Ovary (tissue), 9 donors: ENCODE measurements around the gene PRDM8. TPM values are rescaled to one million over a fixed set of nuclear protein-coding genes. Genes with fewer than 3 reads are reported as not detected.

Experiments used
- DNase-seq, 5 donors: peaks; one replicate each; pipeline ENCODE4 v3.0.0-alpha.2; 2019 to 2020
- H3K27ac ChIP-seq, 2 donors: fragments of 200-600 bp; one replicate each; pipeline versions ENCODE4 v1.5.1 to v1.8.0; 2019 to 2022
- H3K27me3 ChIP-seq: fragments of 200-600 bp; one replicate; pipeline ENCODE4 v1.8.0; 2022
- H3K36me3 ChIP-seq: fragments of 200-600 bp; sonication (generic); one replicate; pipeline ENCODE4 v1.5.1; 2019
- H3K4me1 ChIP-seq: one replicate; pipeline ENCODE4 v1.8.1; 2013; ENCODE audit warnings: mild to moderate bottlenecking, moderate library complexity; ENCODE audit not compliant: insufficient read depth
- H3K4me3 ChIP-seq: fragments of 200-600 bp; sonication (generic); one replicate; pipeline ENCODE4 v1.5.1; 2017
- H3K9me3 ChIP-seq, 2 donors: fragments of 200-600 bp in 1 of 2; sonication (generic) in 1 of 2; one replicate each; pipeline versions ENCODE4 v1.5.1 to v1.8.1; 2013 to 2019; ENCODE audit warnings: mild to moderate bottlenecking in 1 of 2, moderate library complexity in 1 of 2
- CTCF ChIP-seq, 3 donors: fragments of 450-650 bp in 2 of 3; fragments of 200-600 bp in 1 of 3; IDR thresholded peaks; one replicate each; pipeline versions ENCODE4 v1.5.1 to v1.8.0; 2016 to 2022; ENCODE audit warnings: antibody characterized with exemption in 3 of 3, mild to moderate bottlenecking in 1 of 3
- EP300 ChIP-seq: sonication (generic); formaldehyde crosslinking; IDR thresholded peaks from one replicate; pipeline ENCODE4 v1.6.1; 2017; ENCODE audit warnings: antibody characterized with exemption
- POLR2A ChIP-seq: fragments of 450-650 bp; IDR thresholded peaks from one replicate; pipeline ENCODE4 v1.6.1; 2017; ENCODE audit warnings: antibody characterized with exemption, mild to moderate bottlenecking, moderate library complexity
- WGBS, 3 donors: extraction: QIAGEN DNeasy Blood & Tissue Kit in 1 of 3; methylation state at CpG; one replicate each; pipeline versions ENCODE4 v1.1.5 to v1.1.7; 2013 to 2017; 5-methylcytosine and 5-hydroxymethylcytosine counted together
- intact Hi-C, 4 donors: fragments of 100-400 bp; cut with DNase I; formaldehyde crosslinking; loops; one replicate each; pipeline versions ENCODE4 v1.11.0 to v1.15.1; 2022 to 2023
- polyA plus RNA-seq, 2 donors: library from polyadenylated mRNA; stranded (reverse); fragments of 200-250 nt in 1 of 2; fragments of 350-450 nt in 1 of 2; fragmentation: Illumina TruSeq in 1 of 2; extraction: RNeasy Lipid Tissue Mini Kit (QIAGEN cat#74804) in 1 of 2; gene quantifications; one replicate each; pipeline ENCODE4 v1.2.3, GENCODE V29; 2013 to 2014
- total RNA-seq, 7 donors: library from RNA; depleted of rRNA in 2 of 7; stranded (reverse); fragments of >200 nt in 2 of 7; fragmentation: NEBNext Ultra II Directional in 3 of 7; extraction: Animal tissue kit (Norgen Biotek cat#: 25700) in 3 of 7; gene quantifications; one replicate each; pipeline versions ENCODE4 v1.1.0 to v1.2.4, GENCODE V29; 2016 to 2023
- donor health status: DM: no; HTN: no; CAD: no; lungs with moderate emphysema.
- donor health status: DM: no; HTN: no; CAD: no.
- donor health status: Bipolar disorder and iron deficiency.
- donor health status: DM: yes; HTN: yes; CAD: no.
- donor health status: DM: no; HTN: no; CAD: no.
- donor health status: DM: yes; HTN: yes; CAD: no.

PRDM8 gene
- total and polyA plus RNA-seq, 9 donors = 3.6 to 14.3 (median 6.5) TPM

- Histone ChIP-seq H3K4me1 (no peaks in the 10 kb centered on the region), H3K9me3 (no peaks in the 10 kb centered on the region), H3K36me3 (no peaks in the 10 kb centered on the region), H3K27me3 (no peaks in the 10 kb centered on the region), H3K4me3 (no peak overlapping the region), H3K27ac (no peak overlapping the region)
- intact Hi-C loops = no loop called here
- 83 to 89% (median 87%) methylated on average over 4 of the region's 4 CpGs for WGBS, 3 donors
- TF ChIP-seq CTCF (IDR thresholded peaks at IDR 0.05) (no peak), EP300 (no peak), POLR2A (no peak)
- no peak for DNase-seq
Observed at GRCh38 chr4:80162418-80162817, 34.9 kb upstream of the PRDM8 start.

- H3K36me3 ChIP-seq = no peaks in the 10 kb centered on the region
- no peak for DNase-seq
- TF ChIP-seq POLR2A (no peak), CTCF (IDR thresholded peaks at IDR 0.05) (no peak), EP300 (no peak)
- no peaks in the 10 kb centered on the region for H3K4me1 ChIP-seq
- H3K27me3 ChIP-seq = no peaks in the 10 kb centered on the region
- H3K9me3 ChIP-seq = no peaks in the 10 kb centered on the region
- H3K27ac ChIP-seq = no peak overlapping the region
- intact Hi-C loops = no loop called here
- H3K4me3 ChIP-seq = no peak overlapping the region
Observed at GRCh38 chr4:80165855-80166254, 31.4 kb upstream of the PRDM8 start.

- TF ChIP-seq EP300 (no peak), POLR2A (no peak)
- no peak for DNase-seq
- Histone ChIP-seq H3K27ac (no peak overlapping the region), H3K9me3 (no peaks in the 10 kb centered on the region), H3K27me3 (no peaks in the 10 kb centered on the region), H3K36me3 (no peaks in the 10 kb centered on the region), H3K4me1 (no peaks in the 10 kb centered on the region), H3K4me3 (no peak overlapping the region)
- intact Hi-C loops = no loop called here
- 29 to 46% (median 35%) methylated on average over 1 of the region's 1 CpG for WGBS, 3 donors
Observed at GRCh38 chr4:80171251-80171650, 26.1 kb upstream of the PRDM8 start.

- WGBS, 3 donors = 86 to 92% (median 87%) methylated on average over 3 of the region's 3 CpGs
- H3K27me3 ChIP-seq = no peaks in the 10 kb centered on the region
- intact Hi-C loops = no loop called here
- no peak for DNase-seq
- no peak overlapping the region for H3K27ac ChIP-seq
- H3K4me1 ChIP-seq = no peaks in the 10 kb centered on the region
- H3K9me3 ChIP-seq = no peaks in the 10 kb centered on the region
- no peak overlapping the region for H3K4me3 ChIP-seq
- TF ChIP-seq POLR2A = no peak
- no peak for TF ChIP-seq EP300
- TF ChIP-seq CTCF (IDR thresholded peaks at IDR 0.05) = no peak
- no peaks in the 10 kb centered on the region for H3K36me3 ChIP-seq
Observed at GRCh38 chr4:80171656-80172055, 25.6 kb upstream of the PRDM8 start.

- TF ChIP-seq POLR2A = no peak
- no peak for TF ChIP-seq CTCF (IDR thresholded peaks at IDR 0.05)
- TF ChIP-seq EP300 = no peak
- intact Hi-C loops = no loop called here
- WGBS, 3 donors = 81 to 90% (median 85%) methylated on average over 2 of the region's 2 CpGs
- Histone ChIP-seq H3K36me3 (no peaks in the 10 kb centered on the region), H3K9me3 (no peaks in the 10 kb centered on the region), H3K4me1 (no peaks in the 10 kb centered on the region), H3K27me3 (no peaks in the 10 kb centered on the region), H3K27ac (no peak overlapping the region), H3K4me3 (no peak overlapping the region)
- DNase-seq = no peak
Observed at GRCh38 chr4:80172203-80172602, 25.1 kb upstream of the PRDM8 start.
